ENCODE results near the gene LYL1. TPM values are rescaled to one million over a fixed set of nuclear protein-coding genes. Genes with fewer than 3 reads are reported as not detected.

Gene LYL1
- polyA plus RNA-seq, 1 donor from 2014 or later, result not detected

DNA sequence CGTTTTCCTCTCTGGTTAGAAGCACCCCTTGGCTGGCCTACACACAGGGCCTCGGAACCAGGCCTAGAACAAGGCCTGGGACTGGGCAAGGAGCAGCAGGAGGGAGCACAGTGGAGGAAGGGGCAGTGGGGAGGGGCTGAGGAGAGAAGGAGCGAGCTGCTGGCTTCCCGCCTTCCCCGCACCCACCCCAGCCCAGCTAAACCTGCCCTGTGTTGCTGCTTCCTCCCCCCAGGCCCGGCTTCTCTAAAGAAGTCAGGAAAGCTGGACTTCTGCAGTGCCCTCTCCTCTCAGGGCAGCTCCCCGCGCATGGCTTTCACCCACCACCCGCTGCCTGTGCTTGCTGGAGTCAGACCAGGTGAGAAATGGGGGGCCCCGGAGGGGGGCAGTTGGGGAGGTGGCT, 24.3 kb downstream of the LYL1 start:
- H3K9me3 ChIP-seq (ENCODE audit: low read length), result no peaks in the 10 kb centered on the region
- no peaks in the 10 kb centered on the region for H3F3A ChIP-seq (ENCODE audit: insufficient read depth, low read length, poor library complexity, severe bottlenecking)
- H3K27ac ChIP-seq (ENCODE audit: low read length), result no peak overlapping the region
- TF ChIP-seq POLR2AphosphoS5 (IDR thresholded peaks at IDR 0.05) (no peak), MXI1 (conservative IDR thresholded peaks at IDR 0.05; ENCODE audit: poor library complexity, severe bottlenecking) (no peak), TAF1 (IDR thresholded peaks at IDR 0.05; ENCODE audit: low read depth) (no peak), RAD21 (conservative IDR thresholded peaks at IDR 0.05) (no peak), SMC3 (conservative IDR thresholded peaks at IDR 0.05; ENCODE audit: poor library complexity) (no peak), EZH2 (IDR thresholded peaks at IDR 0.05; ENCODE audit: borderline replicate concordance, insufficient read depth, low read length, poor library complexity, severe bottlenecking) (no peak), EP300 (conservative IDR thresholded peaks at IDR 0.05; ENCODE audit: poor library complexity, severe bottlenecking) (no peak)
- TF ChIP-seq, protein P1, sequence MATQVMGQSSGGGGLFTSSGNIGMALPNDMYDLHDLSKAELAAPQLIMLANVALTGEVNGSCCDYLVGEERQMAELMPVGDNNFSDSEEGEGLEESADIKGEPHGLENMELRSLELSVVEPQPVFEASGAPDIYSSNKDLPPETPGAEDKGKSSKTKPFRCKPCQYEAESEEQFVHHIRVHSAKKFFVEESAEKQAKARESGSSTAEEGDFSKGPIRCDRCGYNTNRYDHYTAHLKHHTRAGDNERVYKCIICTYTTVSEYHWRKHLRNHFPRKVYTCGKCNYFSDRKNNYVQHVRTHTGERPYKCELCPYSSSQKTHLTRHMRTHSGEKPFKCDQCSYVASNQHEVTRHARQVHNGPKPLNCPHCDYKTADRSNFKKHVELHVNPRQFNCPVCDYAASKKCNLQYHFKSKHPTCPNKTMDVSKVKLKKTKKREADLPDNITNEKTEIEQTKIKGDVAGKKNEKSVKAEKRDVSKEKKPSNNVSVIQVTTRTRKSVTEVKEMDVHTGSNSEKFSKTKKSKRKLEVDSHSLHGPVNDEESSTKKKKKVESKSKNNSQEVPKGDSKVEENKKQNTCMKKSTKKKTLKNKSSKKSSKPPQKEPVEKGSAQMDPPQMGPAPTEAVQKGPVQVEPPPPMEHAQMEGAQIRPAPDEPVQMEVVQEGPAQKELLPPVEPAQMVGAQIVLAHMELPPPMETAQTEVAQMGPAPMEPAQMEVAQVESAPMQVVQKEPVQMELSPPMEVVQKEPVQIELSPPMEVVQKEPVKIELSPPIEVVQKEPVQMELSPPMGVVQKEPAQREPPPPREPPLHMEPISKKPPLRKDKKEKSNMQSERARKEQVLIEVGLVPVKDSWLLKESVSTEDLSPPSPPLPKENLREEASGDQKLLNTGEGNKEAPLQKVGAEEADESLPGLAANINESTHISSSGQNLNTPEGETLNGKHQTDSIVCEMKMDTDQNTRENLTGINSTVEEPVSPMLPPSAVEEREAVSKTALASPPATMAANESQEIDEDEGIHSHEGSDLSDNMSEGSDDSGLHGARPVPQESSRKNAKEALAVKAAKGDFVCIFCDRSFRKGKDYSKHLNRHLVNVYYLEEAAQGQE (IDR thresholded peaks at IDR 0.05; ENCODE audit: borderline replicate concordance), result no peak
- TF ChIP-seq, protein P2, sequence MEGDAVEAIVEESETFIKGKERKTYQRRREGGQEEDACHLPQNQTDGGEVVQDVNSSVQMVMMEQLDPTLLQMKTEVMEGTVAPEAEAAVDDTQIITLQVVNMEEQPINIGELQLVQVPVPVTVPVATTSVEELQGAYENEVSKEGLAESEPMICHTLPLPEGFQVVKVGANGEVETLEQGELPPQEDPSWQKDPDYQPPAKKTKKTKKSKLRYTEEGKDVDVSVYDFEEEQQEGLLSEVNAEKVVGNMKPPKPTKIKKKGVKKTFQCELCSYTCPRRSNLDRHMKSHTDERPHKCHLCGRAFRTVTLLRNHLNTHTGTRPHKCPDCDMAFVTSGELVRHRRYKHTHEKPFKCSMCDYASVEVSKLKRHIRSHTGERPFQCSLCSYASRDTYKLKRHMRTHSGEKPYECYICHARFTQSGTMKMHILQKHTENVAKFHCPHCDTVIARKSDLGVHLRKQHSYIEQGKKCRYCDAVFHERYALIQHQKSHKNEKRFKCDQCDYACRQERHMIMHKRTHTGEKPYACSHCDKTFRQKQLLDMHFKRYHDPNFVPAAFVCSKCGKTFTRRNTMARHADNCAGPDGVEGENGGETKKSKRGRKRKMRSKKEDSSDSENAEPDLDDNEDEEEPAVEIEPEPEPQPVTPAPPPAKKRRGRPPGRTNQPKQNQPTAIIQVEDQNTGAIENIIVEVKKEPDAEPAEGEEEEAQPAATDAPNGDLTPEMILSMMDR (IDR thresholded peaks at IDR 0.05; ENCODE audit: poor library complexity, severe bottlenecking), result no peak
- H3K36me3 ChIP-seq (ENCODE audit: insufficient read depth, low read length), result no peaks in the 10 kb centered on the region
- no peak overlapping the region for H2AFZ ChIP-seq (ENCODE audit: low read depth, low read length)
- no peak overlapping the region for H3K4me3 ChIP-seq (ENCODE audit: low read length)
- H3K9ac ChIP-seq (ENCODE audit: low read length), result no peak overlapping the region
- no peak overlapping the region for H3K4me2 ChIP-seq (ENCODE audit: low read length)
- H3K79me2 ChIP-seq (replicated peaks; ENCODE audit: insufficient read depth, low read length), result no peaks in the 10 kb centered on the region
- H3K9me2 ChIP-seq (ENCODE audit: insufficient read depth, low read length), result no peaks in the 10 kb centered on the region
- no peaks in the 10 kb centered on the region for H4K20me1 ChIP-seq (ENCODE audit: insufficient read depth)
- H3K27me3 ChIP-seq (ENCODE audit: insufficient read depth, low read depth, low read length), result no peaks in the 10 kb centered on the region

- Histone ChIP-seq H3K79me2 (replicated peaks; ENCODE audit: insufficient read depth, low read length) (no peaks in the 10 kb centered on the region), H3K9ac (ENCODE audit: low read length) (no peak overlapping the region), H3K9me3 (ENCODE audit: low read length) (no peaks in the 10 kb centered on the region), H3K4me2 (ENCODE audit: low read length) (no peak overlapping the region), H3K27ac (ENCODE audit: low read length) (no peak overlapping the region), H3K27me3 (ENCODE audit: insufficient read depth, low read depth, low read length) (no peaks in the 10 kb centered on the region), H4K20me1 (ENCODE audit: insufficient read depth) (no peaks in the 10 kb centered on the region), H3F3A (ENCODE audit: insufficient read depth, low read length, poor library complexity, severe bottlenecking) (no peaks in the 10 kb centered on the region), H3K9me2 (ENCODE audit: insufficient read depth, low read length) (no peaks in the 10 kb centered on the region), H3K36me3 (ENCODE audit: insufficient read depth, low read length) (no peaks in the 10 kb centered on the region), H3K4me3 (ENCODE audit: low read length) (no peak overlapping the region), H2AFZ (ENCODE audit: low read depth, low read length) (no peak overlapping the region)
- TF ChIP-seq EP300 (conservative IDR thresholded peaks at IDR 0.05; ENCODE audit: poor library complexity, severe bottlenecking) (no peak), MXI1 (conservative IDR thresholded peaks at IDR 0.05; ENCODE audit: poor library complexity, severe bottlenecking) (no peak), TAF1 (IDR thresholded peaks at IDR 0.05; ENCODE audit: low read depth) (no peak), RAD21 (conservative IDR thresholded peaks at IDR 0.05) (no peak), SMC3 (conservative IDR thresholded peaks at IDR 0.05; ENCODE audit: poor library complexity) (no peak), EZH2 (IDR thresholded peaks at IDR 0.05; ENCODE audit: borderline replicate concordance, insufficient read depth, low read length, poor library complexity, severe bottlenecking) (no peak), POLR2AphosphoS5 (IDR thresholded peaks at IDR 0.05) (no peak)
- TF ChIP-seq, protein P2 (IDR thresholded peaks at IDR 0.05; ENCODE audit: poor library complexity, severe bottlenecking), result no peak
- TF ChIP-seq, protein P1 (IDR thresholded peaks at IDR 0.05; ENCODE audit: borderline replicate concordance), result no peak
Observed at GRCh38 chr19:13077240-13077639, 25.4 kb downstream of the LYL1 start.
